Calu3 (cell line): ENCODE results near the gene MSI2. TPM values are rescaled to one million over a fixed set of nuclear protein-coding genes. Genes with fewer than 3 reads are reported as not detected.
A peak's percentile ranks its signal among the peaks of the same experiment; 100 is the strongest.

ENCODE experiments used
- BruUV-seq: library from RNA; stranded (reverse); fragments of 400-500 nt; replicated peaks from 2 replicates; lab custom pipeline; 2021; lab: Mats Ljungman, UMichigan
- CTCF ChIA-PET: fragments of 300-600 bp; sonication (Branson Sonifier 250); formaldehyde crosslinking; loops from one replicate; lab custom pipeline; 2022; ENCODE audit warnings: antibody characterized with exemption; lab: Charles Lee
- DNase-seq: peaks from one replicate; pipeline ENCODE4 v3.0.0; 2022
- H3K27ac Mint-ChIP-seq: one replicate; pipeline ENCODE4 v1.8.0; 2022; ENCODE audit warnings: mixed read lengths; ENCODE audit not compliant: unreplicated experiment
- H3K27me3 Mint-ChIP-seq: one replicate; pipeline ENCODE4 v1.8.0; 2022; ENCODE audit warnings: mixed read lengths; ENCODE audit not compliant: unreplicated experiment
- H3K36me3 Mint-ChIP-seq: one replicate; pipeline ENCODE4 v1.8.0; 2022; ENCODE audit warnings: mild to moderate bottlenecking, moderate library complexity, mixed read lengths; ENCODE audit not compliant: insufficient read depth, unreplicated experiment
- H3K4me1 Mint-ChIP-seq: one replicate; pipeline ENCODE4 v1.8.0; 2022; ENCODE audit warnings: mild to moderate bottlenecking, low read depth, mixed read lengths; ENCODE audit not compliant: unreplicated experiment
- H3K4me3 Mint-ChIP-seq: one replicate; pipeline ENCODE4 v1.8.0; 2022; ENCODE audit warnings: mild to moderate bottlenecking, low read depth, moderate library complexity, mixed read lengths; ENCODE audit not compliant: unreplicated experiment
- H3K9me3 Mint-ChIP-seq: one replicate; pipeline ENCODE4 v1.8.0; 2022; ENCODE audit warnings: low read depth, mixed read lengths; ENCODE audit not compliant: unreplicated experiment
- CTCF ChIP-seq: fragments of 200-600 bp; IDR thresholded peaks from one replicate; pipeline ENCODE4 v1.8.0; 2022; ENCODE audit warnings: antibody characterized with exemption; ENCODE audit not compliant: unreplicated experiment
- intact Hi-C: fragments of 100-400 bp; cut with micrococcal nuclease; formaldehyde crosslinking; loops from one replicate; pipeline ENCODE4 v1.10.0; 2022; ENCODE audit not compliant: unreplicated experiment
- total RNA-seq: library from RNA; stranded (reverse); gene quantifications from 2 replicates; pipeline ENCODE4 v1.2.3, GENCODE V29; 2022

MSI2 gene
- total RNA-seq, 1 experiment from 2014 or later = 66.4 TPM

- no peaks in the 10 kb centered on the region for H3K27me3 Mint-ChIP-seq
These were observed 422.1 kb downstream of the MSI2 start for GRCh38 chr17:57678393-57678792.

GRCh38 chr17:57679356-57679755, 423.0 kb downstream of the MSI2 start:
- CTCF ChIA-PET = interaction anchor here (1.0 kb wide), 1 partner anchor 9 kb away, joined by 3 read pairs; no protein-coding TSS in a partner anchor
- no peak for DNase-seq
- BruUV-seq = no TSS peak
- Mint-ChIP-seq H3K9me3 (no peaks in the 10 kb centered on the region), H3K27me3 (no peaks in the 10 kb centered on the region), H3K4me3 (no peak overlapping the region), H3K4me1 (no peaks in the 10 kb centered on the region), H3K27ac (peak overlapping the region; percentile 27), H3K36me3 (peaks cover 4% of the 10 kb centered on the region)
- TF ChIP-seq CTCF = no peak
- intact Hi-C loops = loop anchor here (10.0 kb wide), 1 partner anchor 435 kb away; no protein-coding TSS in a partner anchor

More at GRCh38 chr17:57678393-57678792, 422.1 kb downstream of the MSI2 start:
- no peak for TF ChIP-seq CTCF
- H3K27ac Mint-ChIP-seq = no peak overlapping the region
- DNase-seq = no peak
- H3K9me3 Mint-ChIP-seq = no peaks in the 10 kb centered on the region
- intact Hi-C loops = loop anchor here (10.0 kb wide), 1 partner anchor 434 kb away; no protein-coding TSS in a partner anchor
- H3K4me3 Mint-ChIP-seq = no peak overlapping the region
- no TSS peak for BruUV-seq
- H3K36me3 Mint-ChIP-seq = peaks cover 10% of the 10 kb centered on the region
- CTCF ChIA-PET = interaction anchor here (0.5 to 1.0 kb wide), 3 partner anchors 9 to 497 kb away, joined by 3 to 4 read pairs (median 3); no protein-coding TSS in a partner anchor
- no peaks in the 10 kb centered on the region for H3K4me1 Mint-ChIP-seq

GRCh38 chr17:57679906-57680695, 423.8 kb downstream of the MSI2 start:
- DNase-seq = no peak
- H3K9me3 Mint-ChIP-seq = no peaks in the 10 kb centered on the region
- TF ChIP-seq CTCF = no peak
- no peaks in the 10 kb centered on the region for H3K4me1 Mint-ChIP-seq
- no peaks in the 10 kb centered on the region for H3K36me3 Mint-ChIP-seq
- CTCF ChIA-PET = interaction anchor here (0.6 to 1.0 kb wide), 2 partner anchors 10 to 49 kb away, joined by 3 read pairs; no protein-coding TSS in a partner anchor
- no peaks in the 10 kb centered on the region for H3K27me3 Mint-ChIP-seq
- H3K27ac Mint-ChIP-seq = no peak overlapping the region
- intact Hi-C loops = loop anchor here (10.0 kb wide), 1 partner anchor 435 kb away; no protein-coding TSS in a partner anchor
- no peak overlapping the region for H3K4me3 Mint-ChIP-seq
- BruUV-seq = no TSS peak

GRCh38 chr17:57682701-57683100, 426.4 kb downstream of the MSI2 start:
- TF ChIP-seq CTCF = no peak
- Mint-ChIP-seq H3K36me3 (no peaks in the 10 kb centered on the region), H3K27me3 (no peaks in the 10 kb centered on the region), H3K4me3 (no peak overlapping the region), H3K27ac (no peak overlapping the region), H3K4me1 (no peaks in the 10 kb centered on the region), H3K9me3 (no peaks in the 10 kb centered on the region)
- intact Hi-C loops = no loop called here
- DNase-seq = no peak
- CTCF ChIA-PET = no interaction called here
- no TSS peak for BruUV-seq
